Spleen (tissue), 7 donors: ENCODE data around the gene TTC28.

Experiments
- POLR2A ChIP-seq, 3 donors: fragments of 450-650 bp; IDR thresholded peaks; one replicate each; pipeline ENCODE4 v1.5.1; 2017; ENCODE audit warnings: antibody characterized with exemption in 3 of 3, mild to moderate bottlenecking in 1 of 3
- TF ChIP-seq, protein P1 (sequence below), 11 experiments: fragments of 200-600 bp in 7 of 11; fragments of 450-650 bp in 4 of 11; sonication (generic) in 4 of 11; IDR thresholded peaks in 8 of 11; conservative IDR thresholded peaks in 3 of 11; 1 replicate in 7 of 11; 2 replicates in 4 of 11; pipeline versions ENCODE4 v1.4.0 to v1.8.0; 2016 to 2021; ENCODE audit warnings: antibody characterized with exemption in 11 of 11, inconsistent platforms in 4 of 11, mild to moderate bottlenecking in 1 of 11
- donor health status: DM: no; HTN: no; CAD: no; lungs with moderate emphysema.
- donor health status: DM: no; HTN: no; CAD: no.
- donor health status: DM: no; HTN: no; CAD: no.

DNA sequence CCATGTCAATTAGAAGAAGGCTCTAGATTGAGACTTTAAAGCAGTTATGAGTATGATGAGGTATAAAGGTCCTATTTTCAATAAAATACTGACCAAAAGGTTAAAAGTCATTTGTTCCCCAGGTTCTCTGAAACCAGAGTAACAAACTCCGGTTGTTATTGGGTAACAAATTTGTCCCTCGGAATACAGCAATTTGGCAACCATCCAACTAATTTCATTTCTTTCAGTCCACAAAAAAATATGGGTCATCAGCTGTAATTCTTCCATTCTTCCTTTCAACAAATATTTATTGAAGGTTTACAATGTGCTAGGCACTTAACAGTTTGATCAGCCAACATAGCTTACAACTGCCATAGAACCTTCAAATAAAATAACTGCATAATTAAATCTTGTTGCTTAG, 79.9 kb downstream of the TTC28 start:
- TF ChIP-seq POLR2A (IDR thresholded peaks at IDR 0.05) = no peak
- TF ChIP-seq, protein P1, sequence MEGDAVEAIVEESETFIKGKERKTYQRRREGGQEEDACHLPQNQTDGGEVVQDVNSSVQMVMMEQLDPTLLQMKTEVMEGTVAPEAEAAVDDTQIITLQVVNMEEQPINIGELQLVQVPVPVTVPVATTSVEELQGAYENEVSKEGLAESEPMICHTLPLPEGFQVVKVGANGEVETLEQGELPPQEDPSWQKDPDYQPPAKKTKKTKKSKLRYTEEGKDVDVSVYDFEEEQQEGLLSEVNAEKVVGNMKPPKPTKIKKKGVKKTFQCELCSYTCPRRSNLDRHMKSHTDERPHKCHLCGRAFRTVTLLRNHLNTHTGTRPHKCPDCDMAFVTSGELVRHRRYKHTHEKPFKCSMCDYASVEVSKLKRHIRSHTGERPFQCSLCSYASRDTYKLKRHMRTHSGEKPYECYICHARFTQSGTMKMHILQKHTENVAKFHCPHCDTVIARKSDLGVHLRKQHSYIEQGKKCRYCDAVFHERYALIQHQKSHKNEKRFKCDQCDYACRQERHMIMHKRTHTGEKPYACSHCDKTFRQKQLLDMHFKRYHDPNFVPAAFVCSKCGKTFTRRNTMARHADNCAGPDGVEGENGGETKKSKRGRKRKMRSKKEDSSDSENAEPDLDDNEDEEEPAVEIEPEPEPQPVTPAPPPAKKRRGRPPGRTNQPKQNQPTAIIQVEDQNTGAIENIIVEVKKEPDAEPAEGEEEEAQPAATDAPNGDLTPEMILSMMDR (IDR thresholded peaks at IDR 0.05 in 8 of 11, conservative IDR thresholded peaks at IDR 0.05 in 3 of 11) = no peak
